Raji (cell line): ENCODE results near the gene DOK3.

Experiments used
- POLR2A ChIP-seq: IDR thresholded peaks from 2 replicates; pipeline ENCODE4 v1.6.1; 2011; ENCODE audit warnings: low read depth, low read length, control low read depth; ENCODE audit not compliant: insufficient read depth

DOK3 gene

DNA sequence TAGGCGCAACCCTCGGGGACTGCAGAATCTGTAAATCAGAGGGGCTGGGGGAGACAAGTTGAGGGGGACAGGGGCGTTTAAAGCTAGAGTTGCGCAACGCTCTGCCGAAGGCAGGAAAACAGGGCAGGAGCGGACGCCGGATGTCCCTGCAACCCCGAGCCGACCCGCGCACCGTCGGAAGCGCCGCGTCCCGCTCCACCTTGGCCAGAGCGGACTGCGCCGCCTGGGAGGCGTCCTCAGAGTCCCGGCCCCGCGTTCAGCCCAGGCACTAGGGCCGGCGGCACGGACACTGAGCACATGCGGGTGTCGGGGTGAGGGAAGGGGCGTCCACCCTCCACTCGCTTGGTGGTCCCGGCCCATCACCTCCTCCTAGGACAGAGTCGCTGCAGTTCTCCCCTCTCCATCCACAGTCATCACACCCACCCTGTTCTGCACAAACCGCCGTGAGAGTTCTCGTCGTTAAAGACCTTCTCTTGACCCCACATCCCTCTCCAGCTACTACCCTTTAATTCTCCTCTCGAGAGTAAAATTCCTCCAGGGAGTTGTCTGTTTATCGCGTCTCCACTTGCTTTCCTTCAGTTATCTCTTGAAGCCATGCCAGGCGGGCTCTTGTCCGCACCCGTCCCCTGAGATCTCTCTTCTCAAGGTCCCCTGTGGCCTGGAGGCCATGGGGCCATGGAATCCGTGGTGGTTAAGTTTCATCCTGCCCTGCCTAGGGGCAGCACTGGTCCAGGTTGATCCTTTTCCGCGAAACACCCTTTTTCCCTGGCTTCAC, 11.4 kb downstream of the DOK3 start:
- no peak for TF ChIP-seq POLR2A

DNA sequence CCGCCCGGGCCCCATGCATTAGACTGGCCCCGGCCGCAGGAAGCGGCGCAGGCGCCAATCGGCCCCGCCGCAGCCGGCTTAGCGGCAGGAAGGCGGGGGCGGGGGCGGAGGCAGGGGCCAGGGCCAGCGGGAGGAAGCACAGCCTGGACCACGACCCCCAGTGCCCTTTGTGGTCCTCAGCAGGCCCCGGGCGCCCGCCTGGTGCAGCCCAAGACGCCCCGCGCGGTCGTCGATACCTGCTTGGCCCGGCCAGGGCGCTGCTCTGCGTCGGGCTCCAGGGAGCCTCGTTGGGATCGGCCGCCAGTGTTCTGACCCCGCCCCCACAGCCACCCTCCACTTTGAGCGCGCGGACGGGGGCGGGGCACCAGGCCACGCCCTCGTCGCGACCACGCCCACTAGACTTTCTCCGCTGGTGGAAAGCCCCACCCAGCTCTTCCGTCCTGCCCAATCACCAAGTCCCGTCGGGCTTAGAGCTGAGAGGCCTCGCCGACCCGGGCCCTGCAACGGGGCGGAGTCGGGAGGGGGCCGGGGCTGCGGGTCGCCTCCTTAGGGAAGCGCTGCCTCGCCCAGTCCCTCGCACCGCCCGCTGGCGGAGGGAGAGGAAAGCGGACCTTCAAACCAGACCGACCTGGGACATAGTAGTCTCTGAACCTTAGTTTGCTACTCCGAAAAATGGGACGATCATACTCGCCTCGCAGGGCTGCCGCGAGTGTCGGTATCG, 12.2 kb downstream of the DOK3 start, which contains the start of gene PDLIM7:
Gene PDLIM7 (minus strand): TSS at position 313 of the 721 bp plus-strand sequence. CDS start 1,092 bp downstream, outside the sequence.
- TF ChIP-seq POLR2A = peak; percentile 92

DNA sequence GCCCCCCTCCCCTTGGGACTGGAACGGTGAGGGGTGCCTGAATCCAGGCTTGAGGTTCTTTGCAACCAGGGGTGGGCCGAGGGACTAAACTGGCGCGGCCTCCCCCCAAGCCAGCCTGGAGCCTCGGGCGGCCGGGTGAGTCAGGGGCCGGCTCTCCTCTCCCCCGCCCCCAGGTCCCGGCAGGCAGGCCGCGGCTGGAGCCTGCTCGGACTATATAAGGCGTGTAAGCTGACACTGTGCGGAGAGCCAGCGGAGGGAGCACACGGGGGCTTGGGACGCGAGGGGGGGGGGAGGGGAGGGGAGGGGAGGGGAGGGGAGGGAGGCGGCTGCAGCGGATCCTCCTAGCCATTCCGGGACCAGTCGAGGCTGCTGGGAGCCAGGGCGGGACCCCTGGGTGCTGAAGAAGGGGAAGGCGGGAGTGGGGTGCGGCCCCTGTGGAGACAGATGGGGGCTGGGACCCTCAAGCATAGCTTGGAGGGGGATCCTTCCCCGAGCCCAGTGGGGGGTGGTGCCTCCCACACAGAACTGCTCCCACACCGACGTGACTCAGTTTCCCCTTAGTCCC, 12.8 kb downstream of the DOK3 start:
- no peak for TF ChIP-seq POLR2A

DNA sequence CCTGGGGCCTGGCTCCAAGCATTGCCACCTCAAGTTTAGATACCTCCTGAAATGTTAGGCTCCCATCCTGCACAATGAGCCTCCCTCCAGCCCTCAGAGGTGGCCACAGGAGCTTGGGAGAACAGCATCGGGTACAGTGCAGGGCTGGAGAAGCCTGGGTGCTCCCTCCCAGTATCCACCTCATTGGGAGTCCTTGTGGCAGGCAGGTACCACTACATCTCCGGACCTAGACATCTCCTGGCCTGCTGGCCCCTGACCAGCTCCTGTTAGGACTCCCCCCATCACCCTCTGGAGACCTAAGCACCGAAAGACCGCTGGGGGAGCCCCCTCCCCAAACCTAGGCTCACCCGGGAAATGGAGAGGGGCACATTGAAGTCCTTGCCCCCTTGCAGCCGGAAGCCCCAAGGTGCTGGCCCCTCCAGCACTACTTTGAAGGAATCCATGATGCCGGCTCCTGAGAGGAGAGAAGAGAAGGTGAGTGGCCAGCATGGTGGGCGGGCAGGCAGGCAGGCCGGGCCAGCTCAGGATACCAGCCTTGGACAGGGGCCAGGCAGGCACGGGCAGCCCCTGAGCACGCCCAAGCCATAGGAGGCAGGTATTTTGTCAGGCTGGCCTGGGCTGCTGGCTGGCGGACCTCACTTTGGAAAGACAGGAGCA, 13.4 kb downstream of the DOK3 start:
- no peak for TF ChIP-seq POLR2A

DNA sequence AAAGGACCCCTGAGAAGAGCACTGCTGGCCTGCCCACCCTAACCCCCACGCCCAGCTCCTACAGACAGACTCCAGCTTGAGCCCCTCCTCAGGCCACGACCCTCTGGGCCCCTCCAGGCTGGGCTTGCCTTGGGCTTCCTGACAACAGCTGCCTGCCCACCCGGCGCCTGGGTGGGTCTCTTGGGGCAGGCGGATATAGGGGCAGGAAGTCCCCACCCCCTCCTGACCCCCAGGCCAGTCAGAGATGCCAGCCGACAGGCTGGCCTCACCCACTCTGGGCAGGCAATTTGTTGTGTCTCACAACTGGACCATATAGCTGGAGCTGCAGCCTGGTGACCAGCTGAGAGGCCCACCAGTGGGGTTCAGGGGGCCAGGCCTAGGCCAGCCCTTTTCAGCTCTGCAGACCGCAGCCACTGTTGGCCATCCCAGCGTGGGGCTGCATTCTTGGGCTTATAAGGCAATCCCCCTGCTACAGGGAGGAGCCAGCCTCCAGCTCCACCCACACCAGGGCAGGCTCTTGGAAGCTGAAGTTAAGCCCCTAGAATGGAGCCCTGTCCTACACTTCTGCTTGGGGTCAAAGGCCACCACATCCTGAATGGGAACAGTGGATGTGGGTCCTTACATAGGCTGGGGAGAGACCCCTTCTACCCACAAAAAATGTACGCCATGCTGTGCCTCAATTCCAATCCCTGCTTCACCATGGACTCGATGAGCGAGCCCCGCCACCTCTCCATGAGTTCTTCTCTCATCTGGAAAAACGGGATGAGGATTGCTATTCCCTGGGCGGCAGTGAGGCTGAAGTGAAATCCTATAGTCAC, 14.2 kb downstream of the DOK3 start:
- no peak for TF ChIP-seq POLR2A

DNA sequence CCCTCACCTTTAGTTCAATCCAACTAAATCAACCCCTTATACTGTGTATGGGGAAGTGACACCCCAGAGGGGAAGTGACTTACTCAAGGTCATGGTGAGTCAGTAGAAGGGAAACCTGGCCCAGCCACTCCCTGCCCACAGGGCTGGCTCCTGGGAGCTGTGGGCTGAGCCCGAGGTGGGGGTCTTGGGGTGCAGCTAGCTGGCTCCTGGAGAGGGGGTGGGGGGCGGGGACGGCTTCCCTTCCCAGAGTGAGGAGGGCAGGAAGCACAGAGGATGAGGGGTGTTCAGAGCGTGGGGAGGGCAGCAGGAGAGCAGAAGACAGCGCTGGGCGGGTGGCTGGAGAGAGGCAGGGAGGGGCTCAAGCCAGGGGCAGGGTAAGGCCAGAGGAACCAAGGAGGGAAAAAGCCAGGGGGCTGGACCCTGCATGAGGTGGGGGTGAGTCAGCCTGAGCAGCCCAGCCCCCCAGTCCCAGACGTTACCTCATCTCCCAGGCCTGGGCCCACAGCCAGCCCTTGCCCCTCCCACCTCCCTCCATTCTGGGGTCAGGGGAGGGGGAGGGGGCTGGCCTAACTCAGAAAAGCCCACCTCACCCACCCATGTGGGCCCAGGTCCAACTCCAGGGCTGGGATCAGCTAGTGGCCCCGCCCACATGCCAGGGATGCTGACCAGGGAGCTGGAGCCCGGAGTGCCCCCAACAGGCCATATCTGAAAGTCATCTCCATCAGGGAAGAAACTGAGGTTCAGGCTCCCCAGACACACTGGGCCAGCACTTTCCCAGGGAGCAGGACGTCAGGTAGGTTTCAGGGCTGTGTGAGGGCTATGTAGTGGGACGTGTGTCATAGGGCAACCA, 15.1 kb downstream of the DOK3 start:
- no peak for TF ChIP-seq POLR2A

DNA sequence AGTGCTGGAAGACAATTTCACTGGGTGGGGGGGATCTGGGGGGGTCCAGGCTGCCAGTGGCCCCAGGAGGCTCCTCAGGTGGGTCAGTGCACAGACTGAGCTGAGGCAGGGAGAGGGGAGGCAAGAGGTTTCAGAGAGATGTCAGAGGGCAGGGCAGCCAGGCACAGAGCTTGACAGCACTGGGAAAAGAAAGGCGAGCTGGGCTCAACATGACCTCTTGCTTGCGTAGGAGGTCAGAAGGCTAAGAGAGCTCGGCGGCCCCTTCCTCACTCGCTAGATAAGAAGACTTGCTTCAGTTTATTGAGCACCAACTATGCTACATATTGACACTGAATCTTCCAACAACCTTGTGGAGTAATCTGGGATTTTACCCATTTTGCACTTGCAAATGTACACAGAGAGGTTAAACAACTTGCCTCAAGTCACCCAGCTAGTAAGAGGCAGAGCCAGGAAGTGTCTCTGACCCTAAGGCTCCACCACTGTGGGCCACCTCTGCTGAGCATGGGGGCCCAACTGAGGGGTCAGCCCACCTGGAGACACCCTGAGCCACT, 15.8 kb downstream of the DOK3 start:
- TF ChIP-seq POLR2A = no peak

DNA sequence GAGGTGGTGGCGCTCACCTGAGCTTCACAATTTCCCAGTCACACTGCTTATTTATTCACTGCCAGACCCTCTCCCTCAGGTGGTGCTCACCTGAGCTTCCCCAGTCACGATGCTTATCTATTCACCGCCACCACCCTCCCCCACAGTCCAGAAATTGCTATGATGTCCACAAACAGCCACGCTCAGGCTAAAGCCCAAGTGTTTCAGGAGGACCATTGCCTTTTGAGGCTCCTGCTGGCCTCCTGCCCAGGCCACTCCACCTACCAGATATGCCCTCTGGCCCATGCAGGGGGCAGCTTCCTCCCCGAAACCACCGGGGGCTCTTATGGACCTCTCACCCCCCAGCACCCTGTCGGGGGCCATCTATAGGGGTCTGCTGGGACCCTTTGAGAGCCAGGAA, 16.8 kb downstream of the DOK3 start:
- no peak for TF ChIP-seq POLR2A

DNA sequence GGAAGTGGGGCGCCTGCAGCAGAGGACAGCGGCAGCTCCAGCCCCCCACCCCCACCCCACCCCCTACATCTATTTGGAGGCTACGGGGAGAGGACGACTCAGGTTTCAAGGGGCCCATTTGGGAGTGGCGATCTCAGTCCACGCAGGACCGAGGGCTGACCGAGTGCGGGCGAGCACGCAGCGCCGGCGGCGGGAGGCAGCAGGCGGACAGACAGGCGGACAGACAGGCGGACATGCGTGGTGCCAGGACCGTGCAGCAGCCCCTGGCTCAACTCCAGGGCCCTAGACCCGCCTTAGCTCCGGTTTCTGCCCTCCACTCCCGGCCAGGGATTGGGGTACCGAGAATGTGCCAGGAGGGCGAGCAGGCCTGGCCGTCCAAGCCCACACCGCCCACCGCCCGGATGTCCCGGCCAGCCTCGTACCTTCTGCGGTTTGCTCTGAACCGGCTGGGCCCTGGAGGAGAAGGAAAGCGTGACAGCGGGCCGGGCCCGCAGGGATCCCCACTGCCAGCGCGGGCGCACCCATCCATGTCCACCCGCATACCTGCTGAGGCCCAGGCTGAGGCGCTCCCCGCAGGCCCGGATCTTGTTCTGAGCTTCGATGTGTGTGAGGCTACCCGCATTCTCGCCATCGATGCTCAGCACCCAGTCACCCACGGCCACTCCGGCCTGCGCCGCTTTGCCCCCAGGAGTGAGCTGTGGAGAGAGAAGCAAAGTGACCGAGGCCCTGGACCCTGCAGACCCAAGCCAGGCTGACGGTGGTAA, 17.5 kb downstream of the DOK3 start:
- no peak for TF ChIP-seq POLR2A

DNA sequence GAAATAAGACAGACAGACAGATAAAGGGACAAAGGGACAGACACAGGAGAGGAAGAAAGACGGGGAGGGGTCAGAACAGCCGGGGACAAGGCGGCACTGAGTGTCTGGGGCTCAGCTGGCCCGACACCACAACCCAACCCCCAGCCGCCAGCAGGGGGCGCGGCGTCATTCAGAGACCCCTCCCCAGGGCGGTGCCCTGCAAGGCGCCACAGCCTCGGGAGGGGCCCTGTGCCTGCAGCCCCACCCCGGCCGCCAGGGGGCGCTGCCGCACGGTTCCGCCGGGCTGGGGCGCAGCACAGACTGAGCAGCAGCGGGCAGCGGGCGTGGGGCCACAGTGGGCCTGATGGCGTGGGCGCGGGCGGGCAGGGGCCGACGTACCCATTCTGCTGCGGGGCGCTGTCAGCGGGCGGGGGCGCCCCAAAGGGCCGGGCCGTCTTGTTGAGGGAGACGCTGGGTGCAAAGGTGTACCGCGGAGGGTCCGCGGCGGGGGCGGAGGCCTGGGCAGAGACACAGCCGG, 18.1 kb downstream of the DOK3 start:
- TF ChIP-seq POLR2A = no peak

DNA sequence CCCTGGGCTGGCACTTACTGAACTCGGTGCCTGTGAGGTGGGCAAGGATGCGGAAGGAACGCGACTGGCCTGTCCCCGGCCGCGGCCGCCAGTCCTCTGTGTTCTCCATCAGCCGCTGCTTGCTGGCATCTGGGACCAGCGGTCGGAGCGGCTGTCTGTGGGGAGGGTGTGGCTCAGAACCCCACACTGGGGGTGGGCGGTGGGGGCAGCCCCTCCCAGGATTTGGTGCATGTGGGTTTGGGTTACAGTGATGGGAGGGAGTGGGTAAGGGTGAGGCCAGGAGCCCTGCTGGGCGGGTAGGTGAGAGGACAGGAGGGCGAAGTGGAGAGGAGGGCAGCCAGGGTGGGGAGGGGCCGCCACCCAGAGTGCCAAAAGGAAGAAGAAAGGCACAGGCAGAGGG, 18.6 kb downstream of the DOK3 start:
- no peak for TF ChIP-seq POLR2A

DNA sequence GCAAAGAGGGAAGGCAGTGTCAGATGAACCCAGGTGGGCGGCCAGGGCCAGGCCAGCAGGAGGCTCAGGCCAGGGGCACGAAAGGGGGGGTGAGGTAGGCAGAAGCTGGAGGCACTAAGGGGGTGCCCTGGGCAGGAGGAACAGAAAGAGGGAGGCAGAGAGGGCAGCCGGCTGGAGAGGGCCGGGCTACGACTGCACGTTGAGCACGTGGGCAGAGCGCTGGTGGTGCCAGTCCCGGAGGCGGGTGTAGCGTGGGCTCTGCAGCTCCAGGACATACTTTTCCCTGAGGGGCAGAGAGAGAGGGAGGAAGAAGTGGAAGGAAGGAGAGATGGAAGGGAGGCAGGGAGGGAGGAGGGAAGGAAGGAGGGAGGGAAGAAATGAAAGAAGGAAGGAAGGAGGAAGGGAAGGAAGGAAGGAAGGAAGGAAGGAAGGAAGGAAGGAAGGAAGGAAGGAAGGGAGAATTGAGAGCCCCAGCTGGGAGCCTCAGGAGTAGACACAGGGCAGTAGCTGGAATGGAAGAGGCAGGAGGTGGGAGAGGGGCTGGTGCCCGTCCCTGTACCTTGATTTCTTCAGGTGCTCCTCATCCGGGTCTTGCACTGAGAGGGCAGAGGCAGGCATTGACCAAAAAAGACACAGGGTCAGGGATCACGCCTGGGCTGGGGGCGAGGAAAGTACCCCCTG, 19.2 kb downstream of the DOK3 start:
- TF ChIP-seq POLR2A = no peak
